Epithelial cell of proximal tubule (primary cell): Measurements from ENCODE around the gene TGFB1I1. TPM values are rescaled to one million over a fixed set of nuclear protein-coding genes. Genes with fewer than 3 reads are reported as not detected.
A peak's percentile ranks its signal among the peaks of the same experiment; 100 is the strongest.

Experiments used
- DNase-seq: peaks from one replicate; pipeline ENCODE4 v3.0.0-alpha.2; 2011; ENCODE audit warnings: low read depth
- H3K4me3 ChIP-seq: 2 replicates; pipeline ENCODE4 v1.5.1; 2011; ENCODE audit warnings: low read depth, mild to moderate bottlenecking, low read length
- CTCF ChIP-seq: conservative IDR thresholded peaks from 2 replicates; pipeline ENCODE4 v1.5.1; 2012; ENCODE audit warnings: low read depth, mild to moderate bottlenecking, low read length
- total RNA-seq: library from RNA; depleted of rRNA; stranded (reverse); fragments of >200 nt; gene quantifications from 2 replicates; pipeline ENCODE4 v1.2.3, GENCODE V29; 2015

Gene TGFB1I1
- total RNA-seq, 1 donor from 2014 or later = 62.2 TPM

- TF ChIP-seq CTCF = no peak
- DNase-seq = no peak
- H3K4me3 ChIP-seq = no peak overlapping the region
These were observed 18.4 kb upstream of the TGFB1I1 start for GRCh38 chr16:31453255-31454204.

GRCh38 chr16:31455601-31456314 lies 16.2 kb upstream of the TGFB1I1 start:
- peak; percentile 36 for TF ChIP-seq CTCF
- H3K4me3 ChIP-seq = no peak overlapping the region
- no peak for DNase-seq

- no peak for DNase-seq
- H3K4me3 ChIP-seq = no peak overlapping the region
- no peak for TF ChIP-seq CTCF
These were observed 15.0 kb upstream of the TGFB1I1 start for GRCh38 chr16:31456988-31457360.

- peak overlapping the region; percentile 93 for H3K4me3 ChIP-seq
- TF ChIP-seq CTCF = peak; percentile 42
- DNase-seq = no peak
These were observed 13.7 kb upstream of the TGFB1I1 start for GRCh38 chr16:31458073-31458843.

- TF ChIP-seq CTCF = peak; percentile 49
These were observed 12.9 kb upstream of the TGFB1I1 start, which contains the start of gene ARMC5 for GRCh38 chr16:31458844-31459686. TSS of gene ARMC5 (plus strand) at chr16:31459501. CDS start at chr16:31459525, 24 bp downstream.

More at GRCh38 chr16:31458844-31459686, 12.9 kb upstream of the TGFB1I1 start, which contains the start of gene ARMC5:
- peak; percentile 85 for DNase-seq
- peak within 1 kb of the TSS; percentile 93 for H3K4me3 ChIP-seq
